ENCODE measurements around the gene DEFB124.

DNA sequence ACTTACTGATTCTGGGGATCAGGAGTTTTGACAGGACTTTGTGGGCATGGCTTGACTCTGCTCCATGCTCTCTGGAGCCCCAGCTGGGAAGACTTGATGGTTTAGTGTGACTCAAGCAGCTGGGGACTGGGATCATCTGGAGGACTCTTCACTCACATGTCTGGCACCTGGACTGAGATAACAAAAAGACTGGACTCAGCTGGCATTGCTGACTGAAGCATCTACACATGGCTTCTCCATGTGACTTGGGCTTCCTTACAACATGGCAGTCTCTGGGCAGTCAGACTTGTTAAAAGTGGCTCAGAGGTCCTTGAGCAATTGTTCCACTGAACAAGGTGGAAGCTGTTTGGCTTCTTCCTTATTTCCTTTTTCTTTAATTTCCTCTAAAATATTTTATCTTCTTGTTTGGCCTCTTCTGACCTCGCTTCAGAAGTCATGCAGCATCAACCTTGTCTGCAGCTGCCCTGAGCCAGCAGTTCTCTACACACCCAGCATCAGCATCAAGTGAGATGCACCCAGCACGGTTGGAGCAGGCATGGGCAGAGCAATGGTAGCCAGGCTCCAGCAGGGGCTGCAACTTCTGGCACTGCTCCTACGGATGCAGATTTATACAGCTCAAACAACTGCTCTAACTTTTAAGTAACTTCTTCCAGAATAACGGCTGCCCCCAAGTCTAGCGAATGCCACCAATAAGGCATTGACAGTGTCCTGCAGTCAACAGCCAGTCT is 33.8 kb upstream of the DEFB124 start:
- TF ChIP-seq, protein P1, sequence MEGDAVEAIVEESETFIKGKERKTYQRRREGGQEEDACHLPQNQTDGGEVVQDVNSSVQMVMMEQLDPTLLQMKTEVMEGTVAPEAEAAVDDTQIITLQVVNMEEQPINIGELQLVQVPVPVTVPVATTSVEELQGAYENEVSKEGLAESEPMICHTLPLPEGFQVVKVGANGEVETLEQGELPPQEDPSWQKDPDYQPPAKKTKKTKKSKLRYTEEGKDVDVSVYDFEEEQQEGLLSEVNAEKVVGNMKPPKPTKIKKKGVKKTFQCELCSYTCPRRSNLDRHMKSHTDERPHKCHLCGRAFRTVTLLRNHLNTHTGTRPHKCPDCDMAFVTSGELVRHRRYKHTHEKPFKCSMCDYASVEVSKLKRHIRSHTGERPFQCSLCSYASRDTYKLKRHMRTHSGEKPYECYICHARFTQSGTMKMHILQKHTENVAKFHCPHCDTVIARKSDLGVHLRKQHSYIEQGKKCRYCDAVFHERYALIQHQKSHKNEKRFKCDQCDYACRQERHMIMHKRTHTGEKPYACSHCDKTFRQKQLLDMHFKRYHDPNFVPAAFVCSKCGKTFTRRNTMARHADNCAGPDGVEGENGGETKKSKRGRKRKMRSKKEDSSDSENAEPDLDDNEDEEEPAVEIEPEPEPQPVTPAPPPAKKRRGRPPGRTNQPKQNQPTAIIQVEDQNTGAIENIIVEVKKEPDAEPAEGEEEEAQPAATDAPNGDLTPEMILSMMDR (IDR thresholded peaks at IDR 0.05): no peak
- no peak for TF ChIP-seq POLR2A (IDR thresholded peaks at IDR 0.05)
